ENCODE results near the gene TNFSF12.

- TF ChIP-seq EZH2 (IDR thresholded peaks at IDR 0.05) (no peak), POLR2AphosphoS5 (IDR thresholded peaks at IDR 0.05; ENCODE audit: borderline replicate concordance, low read depth, low read length) (no peak; the same call in 1 of the 2 replicates)
Observed at GRCh38 chr17:7576432-7576937, 27.6 kb downstream of the TNFSF12 start.
